H4 (cell line): ENCODE data around the gene PLCL2. TPM values are rescaled to one million over a fixed set of nuclear protein-coding genes. Genes with fewer than 3 reads are reported as not detected.

Experiments
- DNase-seq: peaks from one replicate; pipeline ENCODE4 v3.0.0-alpha.2; 2015; ENCODE audit warnings: low spot score
- total RNA-seq: library from RNA; depleted of rRNA; stranded (reverse); fragments of >200 nt; shearing (Covaris generic); gene quantifications from 2 replicates; pipeline ENCODE4 v1.2.3, GENCODE V29; 2014

PLCL2 gene
- total RNA-seq, 1 experiment from 2014 or later, result 5.8 TPM

DNA sequence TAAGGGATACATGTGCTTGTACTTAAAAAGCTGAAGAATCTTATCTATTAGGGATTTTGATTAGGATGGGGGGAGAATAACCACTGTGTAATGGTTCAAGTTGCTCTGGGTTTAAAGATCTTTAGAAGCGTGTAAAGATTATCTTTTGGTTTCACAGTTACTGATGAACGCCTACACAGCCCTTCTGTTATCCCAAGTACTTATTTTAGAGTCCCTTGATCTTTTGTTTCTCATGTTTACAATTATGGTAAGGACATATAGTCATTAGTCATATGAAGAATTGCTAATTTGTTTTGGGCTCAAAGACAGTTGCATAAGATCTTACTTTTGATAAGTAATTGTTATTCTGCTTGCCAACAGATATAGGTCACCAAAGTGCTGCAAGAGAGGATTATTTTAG is 160.1 kb downstream of the PLCL2 start:
- DNase-seq, result no peak

GRCh38 chr3:17045705-17046104 is 160.9 kb downstream of the PLCL2 start:
- no peak for DNase-seq

- no peak for DNase-seq
These were observed 161.9 kb downstream of the PLCL2 start for GRCh38 chr3:17046623-17047022.

GRCh38 chr3:17047162-17047561 is 162.4 kb downstream of the PLCL2 start:
- DNase-seq, result no peak

DNA sequence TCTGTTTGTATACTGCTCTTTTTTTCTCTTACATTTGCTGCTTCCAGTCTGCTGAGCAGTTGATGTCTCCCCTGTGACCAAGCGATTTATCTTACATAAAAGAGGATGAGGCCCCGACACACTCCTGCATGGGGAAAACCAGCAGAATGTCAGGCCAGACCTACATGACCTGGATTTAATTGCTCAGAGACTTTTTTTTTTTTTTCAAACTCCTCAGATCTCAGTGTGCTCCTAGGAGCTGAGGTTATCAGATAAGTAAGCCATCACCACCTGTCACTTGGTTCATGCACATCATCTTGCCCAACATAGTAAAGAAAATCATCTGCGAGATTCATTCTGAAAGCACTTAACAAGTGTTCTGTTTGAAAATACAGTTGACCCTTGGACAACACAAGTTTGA is 163.1 kb downstream of the PLCL2 start:
- DNase-seq, result no peak

GRCh38 chr3:17050071-17050470 is 165.3 kb downstream of the PLCL2 start:
- no peak for DNase-seq

- no peak for DNase-seq
These were observed 165.8 kb downstream of the PLCL2 start for GRCh38 chr3:17050506-17050905.

DNA sequence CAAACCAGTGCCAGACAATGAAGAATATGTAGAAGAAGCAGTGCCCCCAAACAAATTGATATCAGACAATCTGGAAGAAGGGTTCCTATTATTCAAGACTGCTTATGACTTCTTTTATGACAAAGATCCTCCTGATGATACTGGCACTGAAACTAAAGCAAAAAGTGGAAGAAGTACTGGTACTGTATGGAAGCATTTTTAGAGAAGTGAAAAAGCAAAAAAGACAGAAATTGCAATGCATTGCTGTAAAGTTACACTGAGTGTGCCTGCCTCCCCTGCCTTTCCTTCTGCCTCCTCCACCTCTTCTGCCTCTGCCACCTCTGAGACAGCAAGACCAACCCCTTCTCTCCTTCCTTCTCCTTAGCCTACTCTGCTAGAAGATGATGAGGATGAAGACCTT is 167.6 kb downstream of the PLCL2 start:
- no peak for DNase-seq

- DNase-seq, result no peak
These were observed 169.7 kb downstream of the PLCL2 start for GRCh38 chr3:17054301-17054981.

DNA sequence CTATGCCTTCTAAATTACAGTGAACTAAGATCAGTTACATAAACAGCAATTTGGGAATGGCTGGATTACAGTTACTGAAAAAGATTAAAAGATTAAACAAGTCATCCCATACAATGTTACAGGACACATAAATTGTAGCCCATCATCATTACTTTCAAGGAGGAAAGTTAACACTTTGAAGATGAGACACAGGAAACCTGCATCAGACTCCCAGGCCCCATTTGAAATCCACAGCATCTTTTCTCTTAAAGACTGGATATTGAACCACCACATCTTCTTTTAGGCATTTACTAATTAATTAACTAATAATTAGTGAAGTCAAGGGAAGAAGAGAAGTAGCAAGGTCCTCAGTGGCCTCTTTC is 170.2 kb downstream of the PLCL2 start:
- no peak for DNase-seq

GRCh38 chr3:17055374-17056276 is 170.9 kb downstream of the PLCL2 start:
- DNase-seq, result no peak

- no peak for DNase-seq
These were observed 172.6 kb downstream of the PLCL2 start for GRCh38 chr3:17057321-17057720.

DNA sequence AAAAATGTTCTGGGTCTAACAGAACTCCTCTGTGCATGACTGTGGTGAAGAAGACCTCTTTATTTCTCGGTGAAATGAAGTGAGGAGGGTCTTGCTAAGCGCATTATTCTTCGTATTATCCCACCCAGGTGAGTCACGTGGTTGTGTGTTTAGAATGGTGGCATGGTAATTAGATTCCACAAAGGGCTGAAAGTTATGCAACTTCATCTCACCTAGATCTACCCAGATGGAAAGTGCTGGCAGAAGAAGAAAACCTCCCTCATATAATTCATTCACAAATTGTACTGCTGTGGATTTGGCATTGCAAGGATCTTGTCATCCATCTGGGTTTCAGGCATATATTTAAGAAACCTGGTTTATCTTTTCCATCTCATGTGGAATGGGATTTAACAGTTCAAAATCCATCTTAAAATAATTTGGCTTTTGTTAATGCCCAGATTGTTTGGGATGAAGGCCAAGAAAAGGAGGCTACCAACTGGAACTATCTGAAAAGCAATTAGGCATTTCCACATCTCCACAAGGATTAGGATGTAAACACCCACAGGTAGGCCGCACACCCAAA is 175.3 kb downstream of the PLCL2 start:
- DNase-seq, result no peak

DNA sequence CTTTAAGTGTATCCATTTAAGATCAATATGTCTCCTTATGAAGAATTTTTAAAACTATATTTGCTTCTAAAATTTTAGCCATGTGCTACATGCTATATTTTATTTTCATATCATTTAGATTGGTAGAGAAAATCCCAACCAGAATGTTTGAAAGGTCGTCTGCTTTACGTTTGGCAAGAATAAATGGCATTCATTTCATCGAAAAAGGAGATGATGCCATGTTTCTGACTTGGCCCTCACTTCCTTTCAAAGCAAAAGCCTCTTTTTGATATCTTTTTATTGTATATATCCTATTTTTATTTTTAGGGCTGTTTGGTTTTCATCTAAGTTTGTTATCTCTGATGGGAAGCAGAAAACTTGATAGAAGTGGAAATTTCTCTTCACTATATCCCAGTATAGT is 176.2 kb downstream of the PLCL2 start:
- no peak for DNase-seq

DNA sequence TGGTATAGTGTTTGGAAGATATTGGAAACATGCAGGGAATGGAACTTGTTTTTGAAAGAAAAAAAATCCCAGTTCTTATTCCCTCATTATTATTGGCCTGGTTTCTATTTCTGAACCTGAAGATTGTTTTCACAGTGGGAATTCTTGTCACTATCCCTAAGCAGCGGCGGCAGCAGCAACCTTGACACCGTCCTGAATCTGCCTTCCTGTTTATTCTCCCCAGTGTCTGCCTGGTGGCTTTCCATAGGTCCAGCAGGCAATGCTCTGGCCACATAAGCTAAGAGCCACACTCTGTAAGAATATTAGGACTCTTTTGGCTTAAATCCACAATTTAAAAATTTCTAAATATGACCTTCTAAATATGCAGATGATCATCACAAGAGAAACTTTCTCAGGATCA is 178.0 kb downstream of the PLCL2 start:
- no peak for DNase-seq

DNA sequence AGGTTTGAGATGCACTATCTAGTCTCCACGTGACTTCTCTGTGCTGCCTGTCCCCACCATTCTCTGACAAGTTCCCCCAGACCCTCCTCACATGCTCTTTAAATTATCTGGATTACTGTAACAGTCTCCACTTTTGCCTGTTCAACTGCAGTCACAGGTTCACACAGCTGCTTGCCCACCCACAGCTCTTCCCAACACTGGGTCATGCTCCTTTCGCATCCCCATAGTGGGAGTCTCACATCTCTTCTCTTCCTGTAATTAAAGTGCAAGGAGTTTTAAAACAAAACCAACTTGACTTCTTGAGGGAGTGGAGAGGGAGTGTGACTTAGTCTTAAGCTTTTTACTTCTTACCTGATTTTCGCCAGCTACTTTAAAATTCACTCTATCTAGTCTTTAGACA is 178.8 kb downstream of the PLCL2 start:
- DNase-seq, result no peak

- DNase-seq, result no peak
These were observed 180.6 kb downstream of the PLCL2 start for GRCh38 chr3:17065315-17065714.

DNA sequence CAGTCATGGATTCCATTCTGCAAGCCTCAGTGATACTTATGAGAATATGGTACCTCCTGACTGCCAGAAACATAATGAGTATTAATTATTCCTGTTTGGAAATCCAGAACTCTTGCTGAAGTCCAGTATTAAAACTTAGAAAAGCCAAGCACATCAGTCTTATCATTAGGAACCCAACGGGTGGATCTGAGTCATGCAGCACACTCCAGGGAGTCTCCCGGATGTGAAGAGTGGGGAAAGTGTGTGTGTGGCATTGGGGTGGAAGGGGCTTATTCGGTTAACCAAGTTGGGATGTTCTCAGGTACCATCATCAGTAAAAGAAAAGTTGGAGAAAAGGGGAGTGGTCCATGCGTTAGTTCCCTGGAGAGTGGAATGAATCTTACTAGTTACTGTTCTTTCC is 181.1 kb downstream of the PLCL2 start:
- no peak for DNase-seq

- no peak for DNase-seq
These were observed 185.0 kb downstream of the PLCL2 start for GRCh38 chr3:17069754-17070153.

DNA sequence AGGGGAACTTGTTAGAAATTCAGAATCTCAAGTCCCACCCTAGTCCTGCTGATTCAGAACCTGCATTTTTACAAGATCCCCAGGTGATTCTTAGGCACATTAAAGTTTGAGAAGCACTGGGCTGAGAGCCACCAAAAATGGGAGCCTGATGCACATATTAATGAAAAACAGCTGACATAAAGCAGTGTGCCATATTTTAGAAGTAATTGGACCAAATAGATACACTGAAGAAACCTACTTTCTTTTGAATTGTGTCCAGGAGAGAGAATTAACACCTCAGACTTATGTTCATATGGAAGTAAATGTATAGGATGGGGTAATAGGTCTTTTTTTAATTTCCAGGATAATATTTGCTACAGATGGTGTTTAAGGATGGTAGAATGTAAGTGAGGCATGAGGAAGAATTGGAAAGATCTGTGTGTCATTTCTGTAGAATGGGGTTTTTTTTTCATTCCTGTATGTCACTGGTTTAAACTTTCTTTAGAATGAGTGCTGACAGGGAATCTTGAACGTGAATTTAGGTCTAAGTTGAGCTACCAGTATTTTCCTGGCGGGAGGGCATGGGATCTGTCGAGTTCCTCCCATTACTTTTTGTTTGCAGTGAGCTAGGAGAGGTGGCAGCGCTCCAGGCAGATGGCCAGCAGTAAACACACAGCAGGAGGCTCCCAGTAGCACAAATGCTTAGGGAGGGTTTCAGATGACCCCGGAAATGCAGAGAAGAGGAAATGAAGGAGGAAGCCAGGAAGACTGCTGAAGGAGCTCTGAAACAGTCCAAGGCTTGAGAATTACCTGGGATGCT is 185.6 kb downstream of the PLCL2 start:
- peak; percentile 89 for DNase-seq

DNA sequence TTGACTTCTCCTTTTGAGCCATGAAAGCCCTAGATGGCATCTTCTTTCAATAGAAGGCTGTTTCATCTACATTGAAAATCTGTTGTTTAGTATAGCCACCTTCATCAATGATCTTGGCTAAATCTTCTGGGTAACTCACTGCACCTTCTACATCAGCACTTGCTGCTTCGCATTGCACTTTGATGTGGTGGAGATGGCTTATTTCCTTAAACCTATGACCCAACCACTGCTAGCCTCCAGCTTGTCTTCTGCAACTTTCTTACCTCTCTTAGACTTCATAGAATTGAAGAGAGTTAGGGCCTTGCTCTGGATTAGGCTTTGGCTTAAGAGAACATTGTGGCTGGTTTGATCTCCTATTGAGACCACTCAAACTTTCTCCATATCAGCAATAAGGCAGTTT is 189.8 kb downstream of the PLCL2 start:
- no peak for DNase-seq

DNA sequence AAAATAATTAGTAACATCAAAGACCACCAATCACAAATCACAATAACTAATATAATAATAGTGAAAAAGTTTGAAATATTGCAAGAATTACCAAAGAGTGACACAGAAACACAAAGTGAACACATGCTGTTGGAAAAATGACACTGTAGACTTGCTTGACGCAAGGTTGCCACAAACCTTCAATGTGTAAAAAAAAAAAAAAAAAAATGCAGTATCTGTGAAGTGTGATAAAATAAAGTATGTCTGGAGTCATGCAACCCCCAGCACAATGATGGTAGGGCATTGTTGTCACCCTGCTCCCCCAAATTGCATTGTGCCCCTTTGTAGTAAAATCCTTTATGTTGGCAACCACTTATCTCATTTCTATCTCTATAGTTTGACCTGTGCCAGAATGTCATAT is 190.6 kb downstream of the PLCL2 start:
- no peak for DNase-seq
